Stimulated activated CD4-positive, alpha-beta T cell treated with anti-CD3 and anti-CD28 coated beads, Interleukin-4, amount 100 ng/mL, for 4 hours (primary cell): ENCODE measurements around the gene GRID2.
"Not testable (repeated sequence)": the region's sequence is repeated elsewhere in the genome, so short reads cannot be mapped to it uniquely, and the experiment has no call there.

Experiments
- DNase-seq, 2 experiments: peaks; one replicate each; pipeline ENCODE4 v3.0.0-alpha.2; 2020

Gene GRID2

GRCh38 chr4:93221771-93222170 is 918.0 kb downstream of the GRID2 start:
- no peak for DNase-seq

- DNase-seq: no peak
Measured at GRCh38 chr4:93228021-93228420, 924.3 kb downstream of the GRID2 start.

- DNase-seq: no peak
Measured at GRCh38 chr4:93232883-93233282, 929.1 kb downstream of the GRID2 start.

- DNase-seq: no peak
Measured at GRCh38 chr4:93237521-93237920, 933.8 kb downstream of the GRID2 start.

GRCh38 chr4:93243262-93243661 is 939.5 kb downstream of the GRID2 start:
- no peak for DNase-seq

- DNase-seq: no peak
Measured at GRCh38 chr4:93261207-93261606, 957.4 kb downstream of the GRID2 start.

GRCh38 chr4:93263166-93263565 is 959.4 kb downstream of the GRID2 start:
- no peak for DNase-seq

- no peak for DNase-seq
Measured at GRCh38 chr4:93267747-93268146, 964.0 kb downstream of the GRID2 start.

GRCh38 chr4:93285346-93285745 is 981.6 kb downstream of the GRID2 start:
- no peak for DNase-seq

GRCh38 chr4:93289241-93289640 is 985.5 kb downstream of the GRID2 start:
- DNase-seq: no peak

GRCh38 chr4:93289831-93290230 is 986.1 kb downstream of the GRID2 start:
- DNase-seq: no peak

GRCh38 chr4:93299118-93299517 is 995.4 kb downstream of the GRID2 start:
- no peak for DNase-seq

- DNase-seq: not testable (repeated sequence)
Measured at GRCh38 chr4:93300780-93301555, 997.2 kb downstream of the GRID2 start.

GRCh38 chr4:93302310-93302709 is 998.5 kb downstream of the GRID2 start:
- DNase-seq: no peak

- no peak for DNase-seq
Measured at GRCh38 chr4:93303440-93303839, 999.7 kb downstream of the GRID2 start.

- DNase-seq: no peak
Measured at GRCh38 chr4:93312299-93312698, 1008.5 kb downstream of the GRID2 start.

- no peak for DNase-seq
Measured at GRCh38 chr4:93313197-93313596, 1009.4 kb downstream of the GRID2 start.

- DNase-seq: no peak
Measured at GRCh38 chr4:93317057-93317456, 1013.3 kb downstream of the GRID2 start.

- DNase-seq: no peak
Measured at GRCh38 chr4:93317561-93317960, 1013.8 kb downstream of the GRID2 start.

GRCh38 chr4:93319041-93319440 is 1015.3 kb downstream of the GRID2 start:
- no peak for DNase-seq

GRCh38 chr4:93320356-93320755 is 1016.6 kb downstream of the GRID2 start:
- DNase-seq: no peak

GRCh38 chr4:93327346-93327745 is 1023.6 kb downstream of the GRID2 start:
- no peak for DNase-seq

- no peak for DNase-seq
Measured at GRCh38 chr4:93334003-93334402, 1030.2 kb downstream of the GRID2 start.

GRCh38 chr4:93337196-93337595 is 1033.4 kb downstream of the GRID2 start:
- DNase-seq: no peak

GRCh38 chr4:93342738-93343137 is 1039.0 kb downstream of the GRID2 start:
- DNase-seq: no peak
